ENCODE data around the gene CYTH1. TPM values are rescaled to one million over a fixed set of nuclear protein-coding genes. Genes with fewer than 3 reads are reported as not detected.

CYTH1 gene
- total RNA-seq, 8 experiments from 2014 or later: 13.9 to 46.4 (median 30.0) TPM

DNA sequence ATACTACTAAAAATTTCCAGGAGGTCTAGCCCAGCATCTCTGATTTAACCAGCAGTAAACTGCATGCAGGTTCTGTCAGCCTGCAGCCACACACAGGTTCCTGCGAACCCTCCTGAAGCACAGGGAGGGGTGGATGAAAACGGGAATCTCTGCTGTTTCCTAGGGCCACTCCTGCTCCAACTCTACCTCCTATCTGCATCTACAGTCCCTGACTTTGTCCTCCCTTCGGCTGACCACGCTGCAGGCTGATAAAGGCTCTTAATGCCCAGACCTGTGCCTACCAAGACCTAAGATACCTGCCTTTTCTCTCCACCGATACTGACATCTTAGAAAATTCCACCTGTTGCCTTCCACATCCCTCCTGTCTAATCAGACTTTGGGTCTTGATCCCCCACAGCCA, 50.2 kb downstream of the CYTH1 start:
- no peak overlapping the region for H3K4me3 ChIP-seq
- no peak overlapping the region for H3K27ac ChIP-seq
- WGBS, 10 experiments: 62 to 100% (median 89%) methylated on average over 1 to 2 of the region's 5 CpGs; no CpG with 5 or more reads in 5 of the 10 experiments
- ATAC-seq (replicated peaks in 6 of 8): no peak
- in situ Hi-C loops (cut with MboI; ENCODE audit: low pct_unique_long_range_greater_than_20kb in 2 of 9, low sequenced_read_pairs in 9 of 9, unreplicated experiment in 9 of 9): no loop called here
- peaks cover 0 to 6% of the 10 kb centered on the region in 2 donors for H3K4me1 ChIP-seq (replicated peaks in 1 of 2)

DNA sequence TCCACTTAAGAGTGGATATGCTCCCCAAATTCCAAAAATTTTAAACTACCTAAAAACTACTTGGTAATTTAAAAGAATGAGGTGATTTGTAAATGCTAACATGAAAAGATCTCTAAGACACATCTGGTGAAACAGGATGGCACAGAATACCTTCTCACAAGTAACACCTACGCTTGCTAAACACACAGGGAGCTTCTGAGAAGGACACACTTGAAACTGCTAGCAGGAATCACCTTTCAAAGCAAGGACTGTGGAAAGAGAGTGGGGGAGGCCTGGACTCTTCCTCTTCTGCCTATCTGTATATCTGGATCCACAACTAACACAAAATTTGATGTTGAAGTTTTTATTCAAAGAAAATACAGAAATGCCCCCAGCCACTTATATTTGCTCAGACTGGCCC, 52.4 kb downstream of the CYTH1 start:
- Histone ChIP-seq H3K4me1 (replicated peaks in 1 of 2) (peaks cover 5 to 11% of the 10 kb centered on the region in 2 donors), H3K27ac (no peak overlapping the region), H3K4me3 (no peak overlapping the region)
- ATAC-seq (replicated peaks in 6 of 8): no peak
- 75 to 100% (median 90%) methylated on average over 1 of the region's 1 CpG; no CpG with 5 or more reads in 4 of the 10 experiments for WGBS, 10 experiments
- in situ Hi-C loops (cut with MboI; ENCODE audit: low pct_unique_long_range_greater_than_20kb in 2 of 9, low sequenced_read_pairs in 9 of 9, unreplicated experiment in 9 of 9): no loop called here

GRCh38 chr17:78728495-78728894, 53.6 kb downstream of the CYTH1 start:
- Histone ChIP-seq H3K27ac (no peak overlapping the region), H3K4me1 (replicated peaks in 1 of 2) (peaks cover 16 to 22% of the 10 kb centered on the region in 2 donors), H3K4me3 (no peak overlapping the region)
- 80 to 100% (median 96%) methylated on average over 1 to 7 of the region's 7 CpGs for WGBS, 10 experiments
- in situ Hi-C loops (cut with MboI; ENCODE audit: low pct_unique_long_range_greater_than_20kb in 2 of 9, low sequenced_read_pairs in 9 of 9, unreplicated experiment in 9 of 9): no loop called here
- ATAC-seq (replicated peaks in 6 of 8): no peak

- no peak for ATAC-seq (replicated peaks in 6 of 8)
- H3K4me3 ChIP-seq: no peak overlapping the region
- peaks cover 16 to 24% of the 10 kb centered on the region in 2 donors for H3K4me1 ChIP-seq (replicated peaks in 1 of 2)
- WGBS, 10 experiments: 80 to 100% (median 92%) methylated on average over 1 to 8 of the region's 11 CpGs; no CpG with 5 or more reads in 4 of the 10 experiments
- H3K27ac ChIP-seq: no peak overlapping the region
- in situ Hi-C loops (cut with MboI; ENCODE audit: low pct_unique_long_range_greater_than_20kb in 2 of 9, low sequenced_read_pairs in 9 of 9, unreplicated experiment in 9 of 9): no loop called here
Measured at GRCh38 chr17:78727476-78728229, 54.4 kb downstream of the CYTH1 start.

DNA sequence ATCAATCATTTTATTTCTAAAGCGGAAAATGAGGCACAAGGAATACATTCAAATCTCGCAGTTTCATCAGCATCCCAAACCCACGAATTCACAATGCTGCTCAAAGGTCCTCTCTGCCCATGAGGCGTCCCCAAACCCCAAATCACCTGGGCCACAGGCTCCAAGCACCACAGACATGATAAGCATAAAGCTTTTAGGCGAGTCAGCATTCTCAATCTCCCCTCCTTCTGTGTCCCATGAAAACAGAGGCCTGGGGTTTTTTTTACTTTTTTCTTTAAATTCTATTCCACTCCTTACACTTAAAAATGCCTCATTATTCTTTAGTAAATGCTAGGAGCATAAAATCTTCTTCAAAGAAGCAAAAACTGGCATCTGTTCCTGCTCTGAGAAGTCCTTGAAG, 55.0 kb downstream of the CYTH1 start:
- in situ Hi-C loops (cut with MboI; ENCODE audit: low pct_unique_long_range_greater_than_20kb in 2 of 9, low sequenced_read_pairs in 9 of 9, unreplicated experiment in 9 of 9): no loop called here
- ATAC-seq (replicated peaks in 6 of 8): no peak
- H3K4me3 ChIP-seq: no peak overlapping the region
- H3K4me1 ChIP-seq (replicated peaks in 1 of 2): peaks cover 20 to 30% of the 10 kb centered on the region in 2 donors
- 75 to 100% (median 86%) methylated on average over 1 to 5 of the region's 5 CpGs; no CpG with 5 or more reads in 2 of the 10 experiments for WGBS, 10 experiments
- H3K27ac ChIP-seq: no peak overlapping the region

- no peak for ATAC-seq (replicated peaks in 6 of 8)
- no peak overlapping the region for H3K4me3 ChIP-seq
- H3K4me1 ChIP-seq (replicated peaks in 1 of 2): peaks cover 25 to 35% of the 10 kb centered on the region in 2 donors
- in situ Hi-C loops (cut with MboI; ENCODE audit: low pct_unique_long_range_greater_than_20kb in 2 of 9, low sequenced_read_pairs in 9 of 9, unreplicated experiment in 9 of 9): no loop called here
- WGBS, 10 experiments: 87 to 100% (median 97%) methylated on average over 1 to 12 of the region's 13 CpGs; no CpG with 5 or more reads in 1 of the 10 experiments
- H3K27ac ChIP-seq: no peak overlapping the region
Measured at GRCh38 chr17:78726513-78726912, 55.6 kb downstream of the CYTH1 start.

- no peak for ATAC-seq (replicated peaks in 6 of 8)
- in situ Hi-C loops (cut with MboI; ENCODE audit: low pct_unique_long_range_greater_than_20kb in 2 of 9, low sequenced_read_pairs in 9 of 9, unreplicated experiment in 9 of 9): no loop called here
- WGBS, 10 experiments: 33 to 97% (median 80%) methylated on average over 1 to 6 of the region's 6 CpGs; no CpG with 5 or more reads in 4 of the 10 experiments
- H3K4me1 ChIP-seq (replicated peaks in 1 of 2): peaks cover 29 to 42% of the 10 kb centered on the region in 2 donors
- H3K27ac ChIP-seq: no peak overlapping the region
- no peak overlapping the region for H3K4me3 ChIP-seq
Measured at GRCh38 chr17:78725448-78726021, 56.5 kb downstream of the CYTH1 start.

DNA sequence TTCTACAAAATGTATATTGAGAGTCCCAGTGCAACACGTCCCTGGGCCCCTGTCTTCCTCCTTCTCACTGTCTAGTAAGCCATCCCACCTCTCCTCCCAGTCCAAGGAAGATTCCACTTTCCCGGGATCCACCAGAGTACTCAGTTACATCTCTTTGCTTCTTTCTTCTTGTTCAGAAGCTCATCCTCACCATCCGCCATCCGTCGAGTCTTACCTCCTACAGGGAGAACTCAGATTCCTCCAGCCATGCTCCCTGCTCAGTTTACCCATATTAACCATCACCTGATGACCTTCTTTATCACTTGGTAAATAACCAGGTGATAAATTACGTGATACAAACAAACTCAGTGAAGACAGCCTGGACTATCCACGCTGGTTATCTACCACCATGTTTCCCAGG, 57.1 kb downstream of the CYTH1 start:
- Histone ChIP-seq H3K4me1 (replicated peaks in 1 of 2) (peaks cover 29 to 42% of the 10 kb centered on the region in 2 donors), H3K4me3 (no peak overlapping the region), H3K27ac (no peak overlapping the region)
- in situ Hi-C loops (cut with MboI; ENCODE audit: low pct_unique_long_range_greater_than_20kb in 2 of 9, low sequenced_read_pairs in 9 of 9, unreplicated experiment in 9 of 9): loop anchor here in 2 of 9 experiments (25.0 kb wide), 2 partner anchors 213 to 238 kb away; no protein-coding TSS in a partner anchor
- WGBS, 10 experiments: 75 to 100% (median 89%) methylated on average over 1 to 5 of the region's 7 CpGs; no CpG with 5 or more reads in 2 of the 10 experiments
- ATAC-seq (replicated peaks in 6 of 8): no peak

- in situ Hi-C loops (cut with MboI; ENCODE audit: low pct_unique_long_range_greater_than_20kb in 2 of 9, low sequenced_read_pairs in 9 of 9, unreplicated experiment in 9 of 9): loop anchor here in 2 of 9 experiments (25.0 kb wide), 2 partner anchors 212 to 237 kb away; no protein-coding TSS in a partner anchor
- Histone ChIP-seq H3K4me3 (no peak overlapping the region), H3K4me1 (replicated peaks in 1 of 2) (peaks cover 29 to 40% of the 10 kb centered on the region in 2 donors), H3K27ac (no peak overlapping the region)
- peak in 2 of 8 experiments; percentile 5 to 12 for ATAC-seq (replicated peaks in 6 of 8)
- whole genome bisulfite sequencing, 10 experiments: 0 to 52% (median 29%) methylated on average over 1 to 3 of the region's 5 CpGs
Measured at GRCh38 chr17:78724544-78724943, 57.5 kb downstream of the CYTH1 start.

GRCh38 chr17:78723957-78724356, 58.1 kb downstream of the CYTH1 start:
- peak overlapping the region in 3 of 5 donors; percentile 45 to 52 (median 50) for H3K4me3 ChIP-seq
- in situ Hi-C loops (cut with MboI; ENCODE audit: low pct_unique_long_range_greater_than_20kb in 2 of 9, low sequenced_read_pairs in 9 of 9, unreplicated experiment in 9 of 9): loop anchor here in 2 of 9 experiments (25.0 kb wide), 2 partner anchors 212 to 237 kb away; no protein-coding TSS in a partner anchor
- peak overlapping the region; percentile 84 to 92 for H3K27ac ChIP-seq
- no peak for ATAC-seq (replicated peaks in 6 of 8)
- peaks cover 29 to 40% of the 10 kb centered on the region in 2 donors for H3K4me1 ChIP-seq (replicated peaks in 1 of 2)
- WGBS, 10 experiments: 53 to 100% (median 75%) methylated on average over 1 to 5 of the region's 8 CpGs; no CpG with 5 or more reads in 3 of the 10 experiments

DNA sequence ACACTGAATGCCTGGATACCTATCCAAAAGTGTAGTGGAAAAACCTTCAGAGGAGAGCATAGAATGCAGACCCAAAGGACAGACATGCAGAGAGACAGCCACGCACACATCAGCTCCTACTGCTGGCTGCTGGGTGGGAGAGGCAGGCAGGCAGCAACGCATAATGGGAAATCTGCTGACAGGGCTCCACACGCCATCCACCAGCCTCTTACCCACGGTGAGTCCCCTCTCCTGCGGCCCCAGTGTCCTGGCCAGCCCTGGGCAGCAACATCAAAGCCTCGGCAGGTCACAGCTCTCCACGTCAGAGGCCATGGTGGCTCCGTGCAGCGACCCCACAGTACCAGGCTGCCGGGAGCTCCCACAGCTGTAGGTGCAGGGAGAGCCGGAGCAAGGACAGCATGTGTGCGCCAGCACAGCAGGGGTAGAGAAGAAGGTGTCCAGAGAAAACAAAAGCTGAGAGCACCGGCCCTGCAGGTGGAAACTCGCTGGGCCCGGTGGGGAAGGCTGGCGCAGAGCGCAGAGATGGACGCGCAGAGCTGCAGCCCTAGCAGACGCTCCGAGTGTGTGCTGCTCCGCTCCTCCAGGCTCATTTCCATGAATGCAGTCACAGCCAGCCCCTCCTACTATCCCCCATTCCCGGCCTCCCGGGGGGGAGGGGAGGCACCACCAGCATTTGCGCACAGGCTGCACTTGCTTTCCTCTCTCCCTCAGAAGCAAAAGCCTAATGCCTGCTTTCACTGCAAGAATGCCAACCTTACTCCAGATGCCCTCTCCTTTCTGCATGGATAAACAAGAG, 58.9 kb downstream of the CYTH1 start:
- in situ Hi-C loops (cut with MboI; ENCODE audit: low pct_unique_long_range_greater_than_20kb in 2 of 9, low sequenced_read_pairs in 9 of 9, unreplicated experiment in 9 of 9): loop anchor here in 2 of 9 experiments (25.0 kb wide), 2 partner anchors 211 to 236 kb away; no protein-coding TSS in a partner anchor

DNA sequence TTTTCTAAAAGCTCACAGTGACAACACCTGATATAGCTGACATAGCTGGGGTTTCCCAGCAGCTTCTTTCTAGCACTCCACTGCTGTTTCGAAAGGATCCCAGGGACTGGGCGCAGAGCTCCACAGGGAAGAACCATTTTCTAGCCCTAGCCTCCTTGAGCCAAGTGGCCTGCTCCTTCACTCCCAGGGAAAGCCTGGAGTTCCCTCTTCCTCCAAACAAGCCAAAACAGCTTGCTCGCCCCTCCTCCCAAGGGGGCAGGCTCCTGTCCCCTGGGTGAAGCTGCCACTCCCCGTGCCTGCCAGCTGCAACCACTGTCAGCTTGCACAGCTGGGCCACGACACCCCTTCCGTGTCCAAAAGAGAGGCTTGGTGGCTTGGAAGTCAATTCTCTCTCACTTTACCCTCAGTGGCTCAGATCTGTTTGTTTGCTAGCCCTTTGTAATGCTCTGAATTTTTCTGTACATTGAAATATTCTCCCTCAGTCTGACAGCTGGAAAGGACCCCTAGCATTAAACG, 59.8 kb downstream of the CYTH1 start:
- Histone ChIP-seq H3K27ac (peak overlapping the region; percentile 84 to 92), H3K4me1 (replicated peaks in 1 of 2) (peaks cover 41 to 55% of the 10 kb centered on the region in 2 donors), H3K4me3 (peak overlapping the region; percentile 45 to 60 (median 50))
- in situ Hi-C loops (cut with MboI; ENCODE audit: low pct_unique_long_range_greater_than_20kb in 2 of 9, low sequenced_read_pairs in 9 of 9, unreplicated experiment in 9 of 9): loop anchor here in 2 of 9 experiments (25.0 kb wide), 2 partner anchors 210 to 235 kb away; no protein-coding TSS in a partner anchor
- no peak for ATAC-seq (replicated peaks in 6 of 8)
- WGBS, 10 experiments: 7 to 73% (median 46%) methylated on average over 2 to 5 of the region's 7 CpGs; no CpG with 5 or more reads in 3 of the 10 experiments

More for the DNA sequence above, 58.9 kb downstream of the CYTH1 start:
- WGBS, 10 experiments: 0 to 17% (median 0%) methylated on average over 1 to 10 of the region's 25 CpGs; no CpG with 5 or more reads in 4 of the 10 experiments
- H3K4me3 ChIP-seq: peak overlapping the region; percentile 45 to 60 (median 50)
- peak; percentile 80 to 96 (median 94) for ATAC-seq (replicated peaks in 6 of 8)
- H3K4me1 ChIP-seq (replicated peaks in 1 of 2): peaks cover 33 to 46% of the 10 kb centered on the region in 2 donors
- peak overlapping the region; percentile 84 to 92 for H3K27ac ChIP-seq

Data from motor neuron (in vitro differentiated cells).